ENCODE results near the gene SERPINB7. TPM values are rescaled to one million over a fixed set of nuclear protein-coding genes. Genes with fewer than 3 reads are reported as not detected.

The SERPINB7 gene
- total and polyA plus RNA-seq, 7 donors = 0.10 TPM; not detected in 6

DNA sequence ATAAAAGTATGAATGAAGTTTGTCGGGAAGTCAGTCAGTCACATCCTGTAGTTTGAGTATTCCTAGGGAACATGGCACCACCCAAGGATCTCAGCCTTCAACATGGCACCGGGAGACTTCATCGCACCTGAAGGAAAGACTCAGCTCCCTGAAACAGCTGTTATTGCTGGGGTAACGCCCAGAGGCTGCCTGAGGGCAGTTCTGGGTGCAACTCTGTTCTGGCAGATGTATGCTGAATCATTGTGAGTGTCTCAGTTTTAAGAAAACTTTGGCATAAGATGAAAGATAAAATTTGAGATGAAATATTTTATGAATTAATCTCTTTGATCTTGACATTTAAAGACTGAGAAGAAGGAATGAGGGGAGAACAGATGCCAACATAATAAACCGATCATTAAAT lies 62.4 kb downstream of the SERPINB7 start:
- intact Hi-C loops (cut with DNase I) = no loop called here
- Histone ChIP-seq H3K9me3 (no peaks in the 10 kb centered on the region), H3K27ac (no peak overlapping the region), H3K4me3 (no peak overlapping the region), H3K36me3 (no peaks in the 10 kb centered on the region), H3K4me1 (no peaks in the 10 kb centered on the region), H3K27me3 (no peaks in the 10 kb centered on the region)
- 61 to 78% methylated on average over 5 of the region's 5 CpGs for WGBS, 2 donors
- TF ChIP-seq EP300 (IDR thresholded peaks at IDR 0.05) (no peak), POLR2AphosphoS5 (IDR thresholded peaks at IDR 0.05) (no peak), POLR2A (IDR thresholded peaks at IDR 0.05) (no peak)
- TF ChIP-seq, protein P1, sequence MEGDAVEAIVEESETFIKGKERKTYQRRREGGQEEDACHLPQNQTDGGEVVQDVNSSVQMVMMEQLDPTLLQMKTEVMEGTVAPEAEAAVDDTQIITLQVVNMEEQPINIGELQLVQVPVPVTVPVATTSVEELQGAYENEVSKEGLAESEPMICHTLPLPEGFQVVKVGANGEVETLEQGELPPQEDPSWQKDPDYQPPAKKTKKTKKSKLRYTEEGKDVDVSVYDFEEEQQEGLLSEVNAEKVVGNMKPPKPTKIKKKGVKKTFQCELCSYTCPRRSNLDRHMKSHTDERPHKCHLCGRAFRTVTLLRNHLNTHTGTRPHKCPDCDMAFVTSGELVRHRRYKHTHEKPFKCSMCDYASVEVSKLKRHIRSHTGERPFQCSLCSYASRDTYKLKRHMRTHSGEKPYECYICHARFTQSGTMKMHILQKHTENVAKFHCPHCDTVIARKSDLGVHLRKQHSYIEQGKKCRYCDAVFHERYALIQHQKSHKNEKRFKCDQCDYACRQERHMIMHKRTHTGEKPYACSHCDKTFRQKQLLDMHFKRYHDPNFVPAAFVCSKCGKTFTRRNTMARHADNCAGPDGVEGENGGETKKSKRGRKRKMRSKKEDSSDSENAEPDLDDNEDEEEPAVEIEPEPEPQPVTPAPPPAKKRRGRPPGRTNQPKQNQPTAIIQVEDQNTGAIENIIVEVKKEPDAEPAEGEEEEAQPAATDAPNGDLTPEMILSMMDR (IDR thresholded peaks at IDR 0.05) = no peak
- no peak for DNase-seq

DNA sequence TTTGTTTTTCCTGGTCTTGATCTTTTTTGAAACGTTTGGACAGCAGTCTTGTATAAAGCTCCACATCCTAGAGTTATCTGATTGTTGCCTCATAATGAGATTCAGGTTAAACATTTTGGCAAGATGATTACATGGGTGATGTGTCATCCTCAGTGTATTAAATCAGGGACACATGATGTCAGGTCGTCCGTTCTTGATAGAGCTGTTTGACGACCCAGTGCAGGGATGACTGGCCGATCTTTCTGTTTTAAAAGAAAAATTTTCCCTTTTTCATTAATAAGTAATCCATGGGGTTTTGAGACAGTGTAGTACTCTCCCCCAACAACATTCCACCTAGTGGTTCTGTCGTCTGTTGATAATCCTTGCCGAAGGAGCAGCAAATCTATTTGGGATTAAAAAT lies 67.8 kb downstream of the SERPINB7 start:
- Histone ChIP-seq H3K27me3 (no peaks in the 10 kb centered on the region), H3K4me3 (no peak overlapping the region), H3K36me3 (no peaks in the 10 kb centered on the region), H3K4me1 (peaks cover 0 to 6% (median 0%) of the 10 kb centered on the region in 4 donors), H3K9me3 (no peaks in the 10 kb centered on the region), H3K27ac (no peak overlapping the region)
- intact Hi-C loops (cut with DNase I) = no loop called here
- no peak for TF ChIP-seq POLR2A (IDR thresholded peaks at IDR 0.05)
- no peak for TF ChIP-seq POLR2AphosphoS5 (IDR thresholded peaks at IDR 0.05)
- TF ChIP-seq, protein P1 (IDR thresholded peaks at IDR 0.05) = no peak
- no peak for TF ChIP-seq EP300 (IDR thresholded peaks at IDR 0.05)
- WGBS, 2 donors = 60 to 80% methylated on average over 7 of the region's 7 CpGs
- no peak for DNase-seq

DNA sequence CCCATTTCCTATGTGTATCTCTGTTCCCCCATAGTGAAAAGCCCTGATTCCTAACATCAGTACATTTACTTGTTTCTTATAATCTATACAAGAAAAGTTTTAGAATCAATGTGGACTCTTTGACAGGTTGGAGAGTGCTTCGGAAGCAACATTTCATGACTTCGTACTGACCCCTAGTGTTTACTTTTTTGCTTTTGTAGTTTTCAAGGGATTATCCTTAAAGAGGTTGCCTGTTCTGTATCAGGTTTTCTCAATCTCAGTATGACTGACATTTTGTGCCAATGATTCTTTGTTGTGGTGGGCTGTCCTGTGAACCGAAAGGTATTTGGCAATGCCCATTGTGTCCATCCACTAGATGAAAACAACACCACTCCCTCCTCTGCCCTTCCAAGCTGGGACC lies 69.0 kb downstream of the SERPINB7 start:
- no peaks in the 10 kb centered on the region for H3K36me3 ChIP-seq
- intact Hi-C loops (cut with DNase I) = no loop called here
- no peaks in the 10 kb centered on the region for H3K9me3 ChIP-seq
- H3K27ac ChIP-seq = no peak overlapping the region
- H3K27me3 ChIP-seq = no peaks in the 10 kb centered on the region
- no peak overlapping the region for H3K4me3 ChIP-seq
- TF ChIP-seq, protein P1 (IDR thresholded peaks at IDR 0.05) = peak in 2 of 4 experiments; percentile 22 to 44
- TF ChIP-seq POLR2A (IDR thresholded peaks at IDR 0.05) (no peak), POLR2AphosphoS5 (IDR thresholded peaks at IDR 0.05) (no peak)
- DNase-seq = no peak
- WGBS, 2 donors = 9 to 13% methylated on average over 3 of the region's 3 CpGs
- peaks cover 0 to 6% (median 0%) of the 10 kb centered on the region in 4 donors for H3K4me1 ChIP-seq

DNA sequence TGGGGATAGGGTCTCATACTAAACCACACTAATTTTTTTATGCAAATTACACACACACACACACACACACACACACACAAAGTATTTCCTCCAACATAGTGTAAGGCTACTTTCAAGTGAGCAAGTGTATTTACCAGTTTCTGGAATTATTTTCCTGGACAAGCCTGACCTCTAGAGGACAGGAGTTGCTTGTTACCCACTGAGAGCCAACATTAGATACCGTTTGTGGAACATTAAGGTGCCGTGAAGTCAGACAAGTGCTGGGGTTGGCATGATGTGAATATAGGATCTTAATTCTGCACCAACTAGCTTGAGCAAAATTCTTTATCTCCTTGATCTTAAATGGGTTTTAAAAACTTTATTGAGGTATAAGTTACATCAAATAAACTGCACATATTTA lies 72.9 kb downstream of the SERPINB7 start:
- Histone ChIP-seq H3K4me3 (no peak overlapping the region), H3K27ac (no peak overlapping the region), H3K9me3 (no peaks in the 10 kb centered on the region), H3K27me3 (no peaks in the 10 kb centered on the region), H3K4me1 (peaks cover 0 to 6% (median 0%) of the 10 kb centered on the region in 4 donors), H3K36me3 (no peaks in the 10 kb centered on the region)
- TF ChIP-seq, protein P1 (IDR thresholded peaks at IDR 0.05) = peak in 3 of 4 experiments; percentile 44 to 65 (median 45)
- TF ChIP-seq EP300 (IDR thresholded peaks at IDR 0.05) (no peak), POLR2AphosphoS5 (IDR thresholded peaks at IDR 0.05) (no peak)
- 1 to 12% methylated on average over 2 of the region's 2 CpGs for WGBS, 2 donors
- DNase-seq = no peak
- intact Hi-C loops (cut with DNase I) = loop anchor here (2.0 kb wide), 1 partner anchor 329 kb away; no protein-coding TSS in a partner anchor

DNA sequence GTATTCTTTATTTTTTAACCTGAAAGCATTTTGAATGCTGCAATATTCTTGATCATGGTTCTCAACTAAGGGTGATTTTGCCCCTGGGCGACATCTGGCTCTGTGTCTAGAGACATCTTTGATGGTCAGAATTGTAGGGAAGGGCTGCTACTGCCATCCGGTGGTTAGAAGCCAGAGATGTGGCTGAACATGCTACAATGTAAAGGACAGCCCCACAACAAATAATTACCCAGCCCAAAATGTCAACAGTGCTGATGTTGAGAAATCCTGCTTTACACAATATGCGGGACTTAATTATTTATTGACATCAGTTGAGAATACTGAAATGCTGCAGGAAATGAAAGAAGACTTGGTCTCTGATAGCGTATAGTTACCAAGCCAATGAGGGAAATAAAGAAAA lies 74.8 kb downstream of the SERPINB7 start:
- TF ChIP-seq, protein P1 (IDR thresholded peaks at IDR 0.05) = no peak
- TF ChIP-seq EP300 (IDR thresholded peaks at IDR 0.05) = no peak
- TF ChIP-seq POLR2A (IDR thresholded peaks at IDR 0.05) = no peak
- no peak for TF ChIP-seq POLR2AphosphoS5 (IDR thresholded peaks at IDR 0.05)
- DNase-seq = no peak
- Histone ChIP-seq H3K4me3 (no peak overlapping the region), H3K4me1 (no peaks in the 10 kb centered on the region), H3K9me3 (no peaks in the 10 kb centered on the region), H3K27me3 (no peaks in the 10 kb centered on the region), H3K27ac (no peak overlapping the region), H3K36me3 (no peaks in the 10 kb centered on the region)
- intact Hi-C loops (cut with DNase I) = no loop called here
- WGBS, 2 donors = 24 to 54% methylated on average over 4 of the region's 4 CpGs

Data from sigmoid colon (tissue), 7 donors.